Non-pigmented ciliary epithelial cell (primary cell): ENCODE data around the gene ARIH2.
"Not testable (repeated sequence)": the region's sequence is repeated elsewhere in the genome, so short reads cannot be mapped to it uniquely, and the experiment has no call there.

Source experiments
- DNase-seq: peaks from one replicate; pipeline ENCODE4 v3.0.0-alpha.2; 2010; ENCODE audit warnings: low read depth

ARIH2 gene

DNA sequence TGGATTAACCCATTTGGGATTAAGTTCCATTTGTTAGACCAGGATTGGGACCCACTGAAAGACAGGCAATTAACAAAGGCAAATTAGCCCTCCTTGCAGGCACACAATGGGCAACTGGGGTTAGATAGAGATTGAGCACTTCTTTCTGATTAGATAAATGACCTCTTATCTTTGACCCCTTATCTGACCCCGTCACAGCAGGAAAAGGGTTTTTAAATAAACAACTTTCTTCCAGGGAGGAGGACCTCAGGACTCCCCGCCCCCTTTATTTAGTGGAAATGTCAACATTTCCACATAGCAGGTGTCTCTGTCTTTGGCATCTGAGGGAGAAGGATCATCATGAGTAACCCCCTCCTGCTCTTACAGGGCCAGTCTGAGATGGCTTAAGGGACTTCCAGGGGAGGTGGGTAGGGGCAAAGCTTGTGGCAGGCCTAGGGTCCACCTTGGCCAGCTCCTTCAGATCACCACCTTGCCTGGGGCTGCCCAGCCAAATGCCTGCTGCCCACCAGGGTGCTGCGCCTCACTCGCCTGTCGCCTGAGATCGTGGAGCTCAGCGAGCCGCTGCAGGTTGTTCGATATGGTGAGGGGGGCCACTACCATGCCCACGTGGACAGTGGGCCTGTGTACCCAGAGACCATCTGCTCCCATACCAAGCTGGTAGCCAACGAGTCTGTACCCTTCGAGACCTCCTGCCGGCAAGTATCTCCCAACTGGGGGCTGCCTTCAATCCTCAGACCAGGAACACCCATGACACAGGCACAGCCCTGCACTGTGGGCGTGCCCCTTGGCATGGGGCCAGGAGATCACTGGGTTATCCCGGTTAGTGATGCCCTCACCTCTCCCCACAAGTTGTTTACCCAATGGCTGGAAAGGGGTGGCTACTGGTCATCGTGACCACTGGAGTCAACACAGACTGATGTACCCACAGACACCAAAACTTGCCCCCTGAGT lies 86.0 kb downstream of the ARIH2 start:
- DNase-seq = no peak

- no peak for DNase-seq
Measured at GRCh38 chr3:49005303-49005680, 86.7 kb downstream of the ARIH2 start.

GRCh38 chr3:49005998-49006397 lies 87.4 kb downstream of the ARIH2 start:
- DNase-seq = no peak

- no peak for DNase-seq
Measured at GRCh38 chr3:49006408-49007067, 87.9 kb downstream of the ARIH2 start.

GRCh38 chr3:49007068-49007770 lies 88.6 kb downstream of the ARIH2 start, which contains the start of gene WDR6:
TSS of gene WDR6 (plus strand) at chr3:49007391. CDS start at chr3:49007432, 41 bp downstream.
- DNase-seq = peak; percentile 86

DNA sequence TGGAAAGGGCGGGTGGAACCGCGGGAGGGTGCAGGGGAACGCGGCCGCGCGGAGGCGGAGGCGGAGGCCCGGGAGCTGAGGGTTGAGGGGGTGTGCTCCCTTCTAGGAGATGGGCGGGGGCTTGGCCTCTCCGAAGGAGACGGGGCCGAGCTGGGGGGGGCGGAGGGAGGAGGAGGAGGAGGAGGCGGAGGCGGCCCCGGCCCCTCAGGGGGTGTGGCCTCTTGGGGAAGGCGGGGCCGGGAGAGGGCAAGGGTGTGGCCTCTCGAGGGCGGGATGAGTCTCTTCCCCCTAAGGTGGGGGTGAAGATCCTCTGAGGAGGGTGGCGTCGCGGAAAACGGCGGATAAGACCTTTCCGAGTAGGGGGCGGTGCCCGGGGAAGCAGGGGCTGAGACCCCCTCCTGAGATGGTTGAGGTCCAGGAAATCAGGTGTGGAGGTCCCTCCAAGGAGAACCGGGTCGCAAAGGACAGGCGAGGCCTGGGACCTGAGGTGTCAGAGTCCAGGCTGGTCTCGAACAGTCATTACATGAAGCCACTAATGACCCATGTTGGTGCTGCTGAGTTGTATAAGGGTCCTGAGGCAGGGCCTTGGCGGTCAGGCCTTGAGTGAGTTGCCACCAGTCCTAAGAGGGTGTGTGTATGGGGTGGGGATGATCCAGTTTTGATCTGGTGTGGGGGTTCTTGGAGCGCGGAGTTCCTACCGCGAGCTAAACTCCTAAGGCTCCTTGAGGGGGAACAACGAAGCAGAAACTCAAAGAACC lies 89.3 kb downstream of the ARIH2 start:
- DNase-seq = no peak

DNA sequence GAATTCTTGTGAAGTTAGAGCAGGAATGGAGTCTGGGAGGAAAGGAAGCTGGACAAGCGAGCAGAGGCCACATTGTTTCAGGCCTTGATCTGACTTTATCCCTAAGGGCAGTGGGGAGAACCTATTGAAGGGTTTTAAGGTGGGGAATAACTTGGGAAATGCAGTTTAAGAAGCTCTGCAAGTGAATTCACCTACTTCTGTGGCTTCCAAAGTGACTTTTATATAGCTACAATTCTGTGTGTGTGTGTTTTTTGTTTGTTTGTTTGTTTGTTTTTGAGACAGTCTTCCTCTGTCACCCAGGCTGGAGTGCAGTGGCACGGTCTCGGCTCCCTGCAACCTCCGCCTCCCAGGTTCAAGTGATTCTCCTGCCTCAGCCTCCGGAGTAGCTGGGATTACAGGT lies 90.0 kb downstream of the ARIH2 start:
- DNase-seq = not testable (repeated sequence)

- no peak for DNase-seq
Measured at GRCh38 chr3:49009396-49009795, 90.8 kb downstream of the ARIH2 start.

- DNase-seq = no peak
Measured at GRCh38 chr3:49012441-49013017, 93.9 kb downstream of the ARIH2 start.

DNA sequence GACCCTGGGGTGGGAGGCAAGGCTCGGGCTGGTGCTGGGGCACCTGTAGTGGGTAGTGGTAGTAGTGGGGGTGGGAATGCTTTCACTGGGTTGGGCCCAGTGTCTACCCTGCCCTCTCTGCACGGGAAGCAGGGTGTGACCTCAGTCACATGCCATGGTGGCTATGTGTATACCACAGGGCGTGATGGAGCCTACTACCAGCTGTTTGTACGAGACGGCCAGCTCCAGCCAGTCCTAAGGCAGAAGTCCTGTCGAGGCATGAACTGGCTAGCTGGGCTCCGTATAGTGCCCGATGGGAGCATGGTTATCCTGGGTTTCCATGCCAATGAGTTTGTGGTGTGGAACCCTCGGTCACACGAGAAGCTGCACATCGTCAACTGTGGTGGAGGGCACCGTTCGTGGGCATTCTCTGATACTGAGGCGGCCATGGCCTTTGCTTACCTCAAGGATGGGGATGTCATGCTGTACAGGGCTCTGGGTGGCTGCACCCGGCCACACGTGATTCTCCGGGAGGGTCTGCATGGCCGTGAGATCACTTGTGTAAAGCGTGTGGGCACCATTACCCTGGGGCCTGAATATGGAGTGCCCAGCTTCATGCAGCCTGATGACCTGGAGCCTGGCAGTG lies 94.6 kb downstream of the ARIH2 start:
- no peak for DNase-seq

DNA sequence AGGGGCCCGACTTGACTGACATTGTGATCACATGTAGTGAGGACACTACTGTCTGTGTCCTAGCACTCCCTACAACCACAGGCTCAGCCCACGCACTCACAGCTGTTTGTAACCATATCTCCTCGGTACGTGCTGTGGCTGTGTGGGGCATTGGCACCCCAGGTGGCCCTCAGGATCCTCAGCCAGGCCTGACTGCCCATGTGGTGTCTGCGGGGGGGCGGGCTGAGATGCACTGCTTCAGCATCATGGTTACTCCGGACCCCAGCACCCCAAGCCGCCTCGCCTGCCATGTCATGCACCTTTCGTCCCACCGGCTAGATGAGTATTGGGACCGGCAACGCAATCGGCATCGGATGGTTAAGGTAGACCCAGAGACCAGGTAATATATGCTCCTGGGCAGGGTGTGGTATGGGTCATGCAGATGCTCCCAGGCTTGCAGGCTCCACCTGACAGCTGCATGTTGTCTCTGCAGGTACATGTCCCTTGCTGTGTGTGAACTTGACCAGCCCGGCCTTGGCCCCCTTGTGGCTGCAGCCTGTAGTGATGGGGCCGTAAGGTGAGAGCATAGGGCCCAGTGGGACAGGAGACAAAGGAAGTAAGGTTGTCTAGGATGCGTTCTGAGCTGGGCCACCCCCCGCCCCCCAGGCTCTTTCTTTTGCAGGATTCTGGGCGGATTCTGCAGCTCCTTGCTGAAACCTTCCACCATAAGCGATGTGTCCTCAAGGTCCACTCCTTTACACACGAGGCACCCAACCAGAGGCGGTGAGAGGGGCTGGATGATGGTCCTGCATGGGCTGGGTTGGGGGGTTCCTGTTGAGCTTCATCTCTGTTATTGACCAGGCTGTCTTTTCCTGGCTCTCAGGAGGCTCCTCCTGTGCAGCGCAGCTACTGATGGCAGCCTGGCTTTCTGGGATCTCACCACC lies 95.4 kb downstream of the ARIH2 start:
- no peak for DNase-seq

- DNase-seq = no peak
Measured at GRCh38 chr3:49015072-49015471, 96.4 kb downstream of the ARIH2 start.

DNA sequence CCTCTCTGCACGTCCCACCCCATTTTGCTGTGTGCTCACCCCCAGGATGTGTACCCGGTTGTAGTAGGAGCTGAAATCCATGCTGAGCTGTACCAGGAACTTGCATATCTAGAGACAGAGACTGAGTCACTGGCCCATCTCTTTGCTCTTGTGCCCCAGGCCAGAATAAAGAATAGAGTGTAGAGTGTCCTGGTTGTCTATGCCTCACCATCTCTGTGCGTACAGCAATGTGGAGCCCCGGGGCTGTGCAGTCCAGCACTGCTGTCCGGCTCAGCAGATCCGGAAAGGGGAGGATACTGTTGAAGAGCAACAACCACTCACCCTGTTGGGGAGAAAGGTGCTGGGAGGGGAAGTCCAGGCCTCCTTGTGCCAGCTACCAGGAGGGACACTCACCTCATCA lies 97.1 kb downstream of the ARIH2 start:
- DNase-seq = no peak

- no peak for DNase-seq
Measured at GRCh38 chr3:49016414-49017228, 98.0 kb downstream of the ARIH2 start.

DNA sequence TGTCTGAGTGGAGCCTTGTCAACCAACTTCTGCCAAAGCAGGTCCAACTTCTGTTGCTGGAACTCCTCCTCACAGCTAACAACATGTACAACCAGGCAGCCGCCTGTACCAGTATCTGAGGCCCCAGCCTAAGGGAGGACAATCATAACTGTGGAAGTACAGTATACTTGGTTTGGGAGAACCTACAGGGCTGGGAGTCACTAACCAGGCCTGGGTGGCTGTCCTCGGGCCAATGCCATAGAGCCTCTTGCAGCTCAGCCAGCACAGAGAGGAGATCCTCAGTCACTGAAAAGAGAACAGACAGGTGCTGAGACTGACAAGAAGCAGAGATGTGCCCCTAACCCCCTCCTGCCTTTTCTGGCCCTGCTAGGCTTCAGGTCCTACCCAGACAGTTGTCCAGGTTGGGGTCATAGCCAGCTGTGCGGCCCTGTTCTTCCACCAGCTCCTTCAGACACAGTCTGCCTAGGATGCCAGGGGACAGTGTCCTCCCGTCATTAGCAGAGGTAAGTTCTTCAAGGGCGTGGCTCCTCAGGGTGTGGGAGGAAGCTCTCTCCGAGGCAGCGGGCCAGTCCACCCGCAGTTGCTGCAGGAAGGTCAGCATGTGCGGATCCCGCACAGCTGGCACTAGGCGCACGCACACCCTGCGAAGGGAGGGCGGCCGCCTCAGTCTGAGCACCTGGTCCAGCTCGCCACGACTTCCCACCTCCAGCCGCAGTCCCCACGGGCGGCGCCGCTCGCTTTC lies 98.8 kb downstream of the ARIH2 start:
- no peak for DNase-seq

GRCh38 chr3:49017971-49018706 lies 99.5 kb downstream of the ARIH2 start, which contains the start of gene DALRD3:
TSS of gene DALRD3 (minus strand) at chr3:49018580. CDS start at chr3:49018564, 16 bp downstream.
- DNase-seq = no peak

DNA sequence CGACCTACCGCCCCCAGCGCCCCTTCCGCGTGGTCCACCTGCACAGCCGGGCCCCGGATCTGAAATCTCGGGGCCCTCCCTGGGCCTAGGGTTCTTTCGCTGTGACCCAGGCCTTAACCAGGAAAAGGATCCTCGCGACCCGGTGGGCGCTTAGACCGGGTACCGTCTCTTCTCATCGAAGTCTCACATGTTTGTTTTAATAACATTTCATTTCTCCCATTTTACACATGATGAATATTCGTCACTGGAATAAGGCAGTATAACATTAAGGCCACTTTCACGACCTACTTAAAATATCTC lies 100.0 kb downstream of the ARIH2 start:
- DNase-seq = no peak

DNA sequence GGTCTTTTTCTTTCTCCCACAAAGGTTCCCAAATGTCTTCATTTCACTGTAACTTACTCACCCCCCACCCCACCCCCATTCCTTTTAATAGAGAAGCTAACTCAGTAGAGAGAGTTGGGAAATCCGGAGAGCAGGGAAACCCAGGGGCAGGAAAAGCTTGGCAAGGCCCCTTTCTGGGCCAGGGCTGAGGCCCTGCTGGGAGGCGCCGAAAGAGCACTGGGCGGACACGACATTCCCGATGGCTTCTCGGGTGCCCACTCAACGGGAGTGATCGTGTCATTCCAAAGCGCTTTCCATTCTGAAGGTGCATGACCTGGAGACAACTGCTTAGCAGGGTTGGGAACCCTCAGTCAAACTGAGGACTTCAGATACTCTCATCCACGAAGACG lies 101.3 kb downstream of the ARIH2 start:
- no peak for DNase-seq
